Measurements from ENCODE around the gene ERBB2. TPM values are rescaled to one million over a fixed set of nuclear protein-coding genes. Genes with fewer than 3 reads are reported as not detected.
"Not testable (repeated sequence)": the region's sequence is repeated elsewhere in the genome, so short reads cannot be mapped to it uniquely, and the experiment has no call there.

ERBB2 gene
- total RNA-seq, 1 donor from 2014 or later = 21.9 TPM

GRCh38 chr17:39702901-39703893 is 3.3 kb downstream of the ERBB2 start:
- no peak for DNase-seq (ENCODE audit: low spot score)

GRCh38 chr17:39703913-39704312 is 4.0 kb downstream of the ERBB2 start:
- no peak for DNase-seq (ENCODE audit: low spot score)

- no peak for DNase-seq (ENCODE audit: low spot score)
Measured at GRCh38 chr17:39704821-39705551, 5.1 kb downstream of the ERBB2 start.

GRCh38 chr17:39705786-39706348 is 6.0 kb downstream of the ERBB2 start:
- DNase-seq (ENCODE audit: low spot score) = no peak

GRCh38 chr17:39706383-39706782 is 6.5 kb downstream of the ERBB2 start:
- no peak for DNase-seq (ENCODE audit: low spot score)

GRCh38 chr17:39706921-39707337 is 7.1 kb downstream of the ERBB2 start:
- DNase-seq (ENCODE audit: low spot score) = no peak

GRCh38 chr17:39709319-39709997 is 9.6 kb downstream of the ERBB2 start:
- DNase-seq (ENCODE audit: low spot score) = no peak

GRCh38 chr17:39709998-39710964 is 10.4 kb downstream of the ERBB2 start:
- DNase-seq (ENCODE audit: low spot score) = no peak

- not testable (repeated sequence) for DNase-seq (ENCODE audit: low spot score)
Measured at GRCh38 chr17:39711071-39711470, 11.2 kb downstream of the ERBB2 start.

- no peak for DNase-seq (ENCODE audit: low spot score)
Measured at GRCh38 chr17:39711851-39712250, 12.0 kb downstream of the ERBB2 start.

- DNase-seq (ENCODE audit: low spot score) = no peak
Measured at GRCh38 chr17:39714234-39714633, 14.4 kb downstream of the ERBB2 start.

- DNase-seq (ENCODE audit: low spot score) = no peak
Measured at GRCh38 chr17:39715375-39716072, 15.7 kb downstream of the ERBB2 start.

- no peak for DNase-seq (ENCODE audit: low spot score)
Measured at GRCh38 chr17:39716073-39716818, 16.4 kb downstream of the ERBB2 start.

- no peak for DNase-seq (ENCODE audit: low spot score)
Measured at GRCh38 chr17:39716879-39717536, 17.1 kb downstream of the ERBB2 start.

- no peak for DNase-seq (ENCODE audit: low spot score)
Measured at GRCh38 chr17:39717660-39718059, 17.8 kb downstream of the ERBB2 start.

GRCh38 chr17:39719563-39720355 is 19.9 kb downstream of the ERBB2 start:
- DNase-seq (ENCODE audit: low spot score) = no peak

- DNase-seq (ENCODE audit: low spot score) = no peak
Measured at GRCh38 chr17:39722104-39722503, 22.2 kb downstream of the ERBB2 start.
